Keratinocyte (primary cell): Measurements from ENCODE around the gene TYRO3.

Experiments
- EZH2 ChIP-seq: IDR thresholded peaks from one replicate; pipeline ENCODE4 v1.6.1; 2012; ENCODE audit warnings: inconsistent platforms, mild to moderate bottlenecking, low read length, moderate library complexity
- TF ChIP-seq, protein P1 (sequence below), 3 experiments: IDR thresholded peaks in 1 of 3; conservative IDR thresholded peaks in 1 of 3; optimal IDR thresholded peaks in 1 of 3; 2 replicates in 2 of 3; 3 replicates in 1 of 3; pipeline versions ENCODE3 to v1.5.1; 2011; ENCODE audit warnings: low read length in 3 of 3, mild to moderate bottlenecking in 3 of 3, moderate library complexity in 2 of 3, control low read depth in 1 of 3, inconsistent platforms in 1 of 3; ENCODE audit not compliant: insufficient read depth in 2 of 3; ENCODE audit errors: extremely low read depth in 1 of 3

DNA sequence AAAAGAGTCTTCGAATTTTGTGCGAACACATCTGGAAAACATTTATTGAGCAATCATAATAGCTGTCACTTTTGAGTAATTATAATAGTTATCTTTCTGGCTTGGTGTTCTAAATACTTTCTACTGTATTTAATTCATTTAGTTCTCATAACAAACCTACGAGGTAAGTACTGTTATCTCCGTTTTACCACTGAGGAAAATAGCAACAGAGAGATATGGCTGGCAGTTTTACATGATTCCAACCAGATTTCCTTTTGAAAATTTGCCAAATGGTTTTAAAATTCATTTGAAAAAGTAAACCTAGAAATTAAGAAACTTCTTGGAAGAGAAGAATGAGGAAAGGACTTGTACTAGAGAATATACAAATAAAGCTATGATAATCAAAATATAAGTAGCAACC is 63.9 kb downstream of the TYRO3 start:
- TF ChIP-seq, protein P1, sequence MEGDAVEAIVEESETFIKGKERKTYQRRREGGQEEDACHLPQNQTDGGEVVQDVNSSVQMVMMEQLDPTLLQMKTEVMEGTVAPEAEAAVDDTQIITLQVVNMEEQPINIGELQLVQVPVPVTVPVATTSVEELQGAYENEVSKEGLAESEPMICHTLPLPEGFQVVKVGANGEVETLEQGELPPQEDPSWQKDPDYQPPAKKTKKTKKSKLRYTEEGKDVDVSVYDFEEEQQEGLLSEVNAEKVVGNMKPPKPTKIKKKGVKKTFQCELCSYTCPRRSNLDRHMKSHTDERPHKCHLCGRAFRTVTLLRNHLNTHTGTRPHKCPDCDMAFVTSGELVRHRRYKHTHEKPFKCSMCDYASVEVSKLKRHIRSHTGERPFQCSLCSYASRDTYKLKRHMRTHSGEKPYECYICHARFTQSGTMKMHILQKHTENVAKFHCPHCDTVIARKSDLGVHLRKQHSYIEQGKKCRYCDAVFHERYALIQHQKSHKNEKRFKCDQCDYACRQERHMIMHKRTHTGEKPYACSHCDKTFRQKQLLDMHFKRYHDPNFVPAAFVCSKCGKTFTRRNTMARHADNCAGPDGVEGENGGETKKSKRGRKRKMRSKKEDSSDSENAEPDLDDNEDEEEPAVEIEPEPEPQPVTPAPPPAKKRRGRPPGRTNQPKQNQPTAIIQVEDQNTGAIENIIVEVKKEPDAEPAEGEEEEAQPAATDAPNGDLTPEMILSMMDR (optimal IDR thresholded peaks at IDR 0.05 in 1 of 3, IDR thresholded peaks at IDR 0.05 in 1 of 3, conservative IDR thresholded peaks at IDR 0.05 in 1 of 3; ENCODE audit: extremely low read depth in 1 of 3, insufficient read depth in 2 of 3, low read length in 3 of 3) = no peak
- TF ChIP-seq EZH2 = no peak
